Cerebellar cortex (tissue), 1 donor: ENCODE data around the gene TEC.

Experiments
- DNase-seq: peaks from one replicate; pipeline ENCODE4 v3.0.0-alpha.2; 2015; ENCODE audit warnings: low spot score

TEC gene

GRCh38 chr4:48122756-48123155, 146.9 kb downstream of the TEC start:
- DNase-seq = no peak

- no peak for DNase-seq
Measured at GRCh38 chr4:48121180-48121579, 148.5 kb downstream of the TEC start.

GRCh38 chr4:48120132-48120531, 149.5 kb downstream of the TEC start:
- no peak for DNase-seq

GRCh38 chr4:48119646-48120045, 150.0 kb downstream of the TEC start:
- DNase-seq = no peak

GRCh38 chr4:48118081-48118480, 151.6 kb downstream of the TEC start:
- no peak for DNase-seq

GRCh38 chr4:48116582-48116981, 153.1 kb downstream of the TEC start:
- DNase-seq = no peak

- no peak for DNase-seq
Measured at GRCh38 chr4:48114412-48114811, 155.2 kb downstream of the TEC start.

GRCh38 chr4:48112017-48112667, 157.5 kb downstream of the TEC start:
- DNase-seq = no peak

- DNase-seq = no peak
Measured at GRCh38 chr4:48110452-48110978, 159.1 kb downstream of the TEC start.

GRCh38 chr4:48109413-48110263, 160.0 kb downstream of the TEC start:
- peak; percentile 44 for DNase-seq

GRCh38 chr4:48108309-48109073, 161.1 kb downstream of the TEC start:
- no peak for DNase-seq

GRCh38 chr4:48105230-48105629, 164.4 kb downstream of the TEC start:
- no peak for DNase-seq

- DNase-seq = no peak
Measured at GRCh38 chr4:48103483-48104139, 166.0 kb downstream of the TEC start.

GRCh38 chr4:48102303-48102702, 167.3 kb downstream of the TEC start:
- no peak for DNase-seq

GRCh38 chr4:48100256-48100655, 169.4 kb downstream of the TEC start:
- DNase-seq = no peak

GRCh38 chr4:48095441-48095840, 174.2 kb downstream of the TEC start:
- no peak for DNase-seq

GRCh38 chr4:48093991-48094416, 175.6 kb downstream of the TEC start:
- DNase-seq = no peak

- no peak for DNase-seq
Measured at GRCh38 chr4:48090621-48091020, 179.0 kb downstream of the TEC start.

GRCh38 chr4:48085821-48086589, 183.6 kb downstream of the TEC start:
- no peak for DNase-seq
